SK-N-MC (cell line): Measurements from ENCODE around the gene TPBG.
A peak's percentile ranks its signal among the peaks of the same experiment; 100 is the strongest.

ENCODE experiments used
- DNase-seq: peaks from one replicate; pipeline ENCODE4 v3.0.0-alpha.2; 2011; ENCODE audit warnings: low read depth, low spot score
- H3K27ac ChIP-seq: fragments of 200-600 bp; sonication (generic); 2 replicates; pipeline ENCODE4 v1.5.1; 2016; ENCODE audit warnings: mixed run types
- H3K36me3 ChIP-seq: fragments of 200-600 bp; sonication (generic); 2 replicates; pipeline ENCODE4 v1.6.1; 2017; ENCODE audit warnings: antibody characterized with exemption, low read length, mixed read lengths; ENCODE audit not compliant: insufficient read depth
- H3K4me3 ChIP-seq: fragments of 200-600 bp; sonication (generic); 2 replicates; pipeline ENCODE4 v1.5.1; 2016
- H3K9ac ChIP-seq: fragments of 200-600 bp; sonication (generic); 2 replicates; pipeline ENCODE4 v1.8.0; 2017; ENCODE audit warnings: mixed run types, mixed read lengths; ENCODE audit not compliant: insufficient read length
- H3K9me3 ChIP-seq: fragments of 200-600 bp; sonication (generic); 2 replicates; pipeline ENCODE4 v1.6.1; 2017; ENCODE audit warnings: low read depth, mild to moderate bottlenecking, antibody characterized with exemption, low read length, moderate library complexity, mixed read lengths
- EZH2 ChIP-seq: fragments of 200-600 bp; sonication (generic); IDR thresholded peaks from one replicate; pipeline ENCODE4 v1.6.1; 2017; ENCODE audit warnings: antibody characterized with exemption
- FOXP2 ChIP-seq: optimal IDR thresholded peaks from 2 replicates; pipeline ENCODE3; 2011; ENCODE audit warnings: mild to moderate bottlenecking, moderate library complexity; ENCODE audit not compliant: insufficient read depth; ENCODE audit errors: extremely low read length, control extremely low read depth
- POLR2AphosphoS5 ChIP-seq: IDR thresholded peaks from 2 replicates; pipeline ENCODE4 v1.6.1; 2012; ENCODE audit warnings: mild to moderate bottlenecking, low read depth, low read length, borderline replicate concordance

The TPBG gene

GRCh38 chr6:82367704-82368103 is 4.1 kb downstream of the TPBG start:
- H3K4me3 ChIP-seq = 0 out of 2 replicates have a peak overlapping the region, but pooled peaks have one; percentile 1
- no peaks in the 10 kb centered on the region for H3K9me3 ChIP-seq
- no peak for TF ChIP-seq POLR2AphosphoS5
- TF ChIP-seq FOXP2 = no peak
- TF ChIP-seq EZH2 = no peak
- H3K27ac ChIP-seq = peak overlapping the region; percentile 53; the same call in 1 of the 2 replicates
- no peak overlapping the region for H3K9ac ChIP-seq
- no peak for DNase-seq
- peaks cover 17% of the 10 kb centered on the region for H3K36me3 ChIP-seq

DNA sequence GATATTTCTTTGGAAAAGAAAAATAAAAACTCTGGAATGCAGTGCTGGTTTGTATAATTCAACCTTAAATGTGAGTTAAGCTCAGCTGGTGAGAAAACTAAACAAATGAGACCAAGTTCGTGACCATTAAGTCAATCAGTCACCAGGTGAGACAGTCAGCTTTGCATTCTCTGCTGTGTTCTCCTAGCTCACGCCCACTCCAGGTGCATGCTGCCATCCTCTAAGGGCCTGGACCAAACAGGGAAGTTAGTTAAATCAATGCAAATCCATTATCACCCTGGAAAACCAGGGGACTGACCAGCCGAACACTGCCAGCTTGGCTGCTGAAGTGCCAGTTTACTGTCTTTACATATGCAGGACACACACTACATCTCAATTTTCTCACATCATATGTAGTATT is 7.2 kb downstream of the TPBG start:
- Histone ChIP-seq H3K27ac (peak overlapping the region; percentile 5; the same call in 1 of the 2 replicates), H3K9me3 (no peaks in the 10 kb centered on the region)
- TF ChIP-seq POLR2AphosphoS5 (no peak), EZH2 (no peak), FOXP2 (no peak)

GRCh38 chr6:82371799-82372546 is 8.4 kb downstream of the TPBG start:
- Histone ChIP-seq H3K27ac (peak overlapping the region; percentile 95), H3K9me3 (no peaks in the 10 kb centered on the region), H3K4me3 (peak overlapping the region; percentile 36), H3K9ac (peak overlapping the region; percentile 53), H3K36me3 (no peaks in the 10 kb centered on the region; the same call in 1 of the 2 replicates)
- TF ChIP-seq FOXP2 = no peak
- TF ChIP-seq POLR2AphosphoS5 = no peak
- TF ChIP-seq EZH2 = no peak
- peak; percentile 62 for DNase-seq

More for the DNA sequence above, 7.2 kb downstream of the TPBG start:
- Histone ChIP-seq H3K4me3 (no peak overlapping the region), H3K9ac (no peak overlapping the region), H3K36me3 (peaks cover 12% of the 10 kb centered on the region)
- no peak for DNase-seq

- Histone ChIP-seq H3K36me3 (no peaks in the 10 kb centered on the region; the same call in 1 of the 2 replicates), H3K9ac (no peak overlapping the region), H3K4me3 (peak overlapping the region; percentile 29), H3K9me3 (no peaks in the 10 kb centered on the region), H3K27ac (peak overlapping the region; percentile 95)
- no peak for DNase-seq
- TF ChIP-seq EZH2 (no peak), FOXP2 (no peak), POLR2AphosphoS5 (no peak)
Measured at GRCh38 chr6:82372656-82373055, 9.0 kb downstream of the TPBG start.

- no peak for DNase-seq
- no peaks in the 10 kb centered on the region for H3K36me3 ChIP-seq
- no peak overlapping the region for H3K27ac ChIP-seq
Measured at GRCh38 chr6:82374516-82374915, 10.9 kb downstream of the TPBG start.

DNA sequence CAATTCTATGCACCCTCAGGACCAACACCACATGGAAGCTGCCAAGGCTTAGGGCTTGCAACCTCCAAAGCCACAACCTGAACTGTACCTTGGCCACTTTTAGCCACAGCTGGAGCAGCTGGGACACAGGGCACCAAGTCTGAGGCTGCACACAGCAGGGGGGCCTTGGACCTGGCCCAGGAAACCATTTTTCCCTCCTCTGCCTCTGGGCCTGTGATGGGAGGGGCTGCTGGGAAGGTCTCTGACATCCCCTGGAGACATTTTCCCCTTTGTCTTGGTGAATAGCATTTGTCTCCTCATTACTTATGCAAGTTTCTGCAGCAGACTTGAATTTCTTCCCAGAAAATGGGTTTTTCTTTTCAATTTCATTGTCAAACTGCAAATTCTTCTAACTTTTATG is 13.0 kb downstream of the TPBG start:
- Histone ChIP-seq H3K36me3 (no peaks in the 10 kb centered on the region), H3K9me3 (no peaks in the 10 kb centered on the region), H3K27ac (no peak overlapping the region), H3K9ac (no peak overlapping the region), H3K4me3 (no peak overlapping the region)
- TF ChIP-seq FOXP2 = no peak
- TF ChIP-seq POLR2AphosphoS5 = no peak
- no peak for TF ChIP-seq EZH2
- DNase-seq = no peak

More at GRCh38 chr6:82374516-82374915, 10.9 kb downstream of the TPBG start:
- H3K9ac ChIP-seq = no peak overlapping the region
- no peaks in the 10 kb centered on the region for H3K9me3 ChIP-seq
- H3K4me3 ChIP-seq = no peak overlapping the region
- TF ChIP-seq FOXP2 (no peak), POLR2AphosphoS5 (no peak), EZH2 (no peak)

- Histone ChIP-seq H3K9ac (no peak overlapping the region), H3K4me3 (no peak overlapping the region), H3K36me3 (no peaks in the 10 kb centered on the region), H3K27ac (no peak overlapping the region), H3K9me3 (no peaks in the 10 kb centered on the region)
- TF ChIP-seq EZH2 = no peak
- TF ChIP-seq POLR2AphosphoS5 = no peak
- no peak for TF ChIP-seq FOXP2
- no peak for DNase-seq
Measured at GRCh38 chr6:82380566-82381185, 17.1 kb downstream of the TPBG start.

GRCh38 chr6:82381278-82381677 is 17.7 kb downstream of the TPBG start:
- Histone ChIP-seq H3K36me3 (no peaks in the 10 kb centered on the region), H3K27ac (no peak overlapping the region), H3K9ac (no peak overlapping the region), H3K9me3 (no peaks in the 10 kb centered on the region), H3K4me3 (no peak overlapping the region)
- TF ChIP-seq FOXP2 (no peak), POLR2AphosphoS5 (no peak), EZH2 (no peak)
- no peak for DNase-seq
